ENCODE data around the gene SYCN.

SYCN gene

DNA sequence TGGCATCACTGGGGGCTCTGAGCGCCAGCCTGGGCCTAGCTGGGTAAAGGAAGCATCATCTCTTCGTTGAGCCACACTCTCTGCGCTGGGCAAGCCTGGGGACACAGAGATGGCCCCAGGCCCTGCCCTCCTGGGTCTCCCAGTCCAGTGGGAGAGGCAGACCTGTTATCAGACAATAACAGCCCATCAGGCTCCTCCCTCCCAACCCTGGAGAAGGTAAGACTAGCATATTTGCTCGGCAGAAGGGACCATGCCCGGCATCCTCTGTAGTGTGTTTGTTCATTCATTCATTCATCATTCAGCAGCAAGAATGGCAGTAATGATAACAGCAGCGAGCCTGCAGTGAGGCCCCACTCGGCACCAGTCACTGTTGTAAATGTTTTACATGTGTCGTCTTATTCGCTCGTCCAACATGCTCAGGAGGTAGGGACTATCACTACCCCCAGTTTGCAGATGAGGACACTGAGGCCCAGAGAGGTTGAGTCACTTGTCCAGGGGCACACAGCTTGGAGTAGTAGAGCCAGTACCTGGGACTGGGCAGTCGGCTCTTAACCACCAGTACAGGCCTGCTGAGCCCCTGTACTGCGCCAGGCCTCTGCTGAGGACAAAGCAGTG, 45.3 kb downstream of the SYCN start:
- no peak overlapping the region for H2AFZ ChIP-seq (ENCODE audit: low read depth, low read length)
- H3K4me3 ChIP-seq (ENCODE audit: low read length), result no peak overlapping the region
- no peaks in the 10 kb centered on the region for H3K27me3 ChIP-seq (ENCODE audit: insufficient read depth, low read length)
- no peaks in the 10 kb centered on the region for H3K36me3 ChIP-seq (ENCODE audit: insufficient read depth, low read length)
- peaks cover 4% of the 10 kb centered on the region for H3K4me1 ChIP-seq (ENCODE audit: insufficient read depth, low read length)
- H3K9me3 ChIP-seq (ENCODE audit: low read length), result no peaks in the 10 kb centered on the region

DNA sequence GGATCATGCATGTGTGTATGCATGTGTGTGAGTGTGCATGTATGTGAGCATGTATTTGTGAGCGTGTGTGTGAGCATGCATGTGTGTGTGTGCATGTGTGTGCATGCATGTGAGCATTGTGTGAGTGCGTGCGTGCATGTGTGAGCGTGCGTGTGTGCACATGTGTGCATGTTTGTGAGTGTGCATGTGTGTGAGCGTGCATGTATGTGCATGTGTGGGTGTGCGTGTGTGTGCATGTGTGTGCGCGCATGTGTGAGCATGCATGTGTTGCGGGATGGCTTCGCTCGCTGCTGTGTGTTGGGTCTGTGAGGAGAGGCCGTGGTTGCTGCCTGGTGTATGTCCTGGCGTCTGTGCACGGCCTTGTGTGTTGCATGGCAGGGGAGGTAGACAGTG, 46.1 kb downstream of the SYCN start:
- H3K4me3 ChIP-seq (ENCODE audit: low read length), result no peak overlapping the region
- peaks cover 3% of the 10 kb centered on the region for H3K4me1 ChIP-seq (ENCODE audit: insufficient read depth, low read length)
- H3K27me3 ChIP-seq (ENCODE audit: insufficient read depth, low read length), result no peaks in the 10 kb centered on the region
- H2AFZ ChIP-seq (ENCODE audit: low read depth, low read length), result no peak overlapping the region
- no peaks in the 10 kb centered on the region for H3K36me3 ChIP-seq (ENCODE audit: insufficient read depth, low read length)
- no peaks in the 10 kb centered on the region for H3K9me3 ChIP-seq (ENCODE audit: low read length)

DNA sequence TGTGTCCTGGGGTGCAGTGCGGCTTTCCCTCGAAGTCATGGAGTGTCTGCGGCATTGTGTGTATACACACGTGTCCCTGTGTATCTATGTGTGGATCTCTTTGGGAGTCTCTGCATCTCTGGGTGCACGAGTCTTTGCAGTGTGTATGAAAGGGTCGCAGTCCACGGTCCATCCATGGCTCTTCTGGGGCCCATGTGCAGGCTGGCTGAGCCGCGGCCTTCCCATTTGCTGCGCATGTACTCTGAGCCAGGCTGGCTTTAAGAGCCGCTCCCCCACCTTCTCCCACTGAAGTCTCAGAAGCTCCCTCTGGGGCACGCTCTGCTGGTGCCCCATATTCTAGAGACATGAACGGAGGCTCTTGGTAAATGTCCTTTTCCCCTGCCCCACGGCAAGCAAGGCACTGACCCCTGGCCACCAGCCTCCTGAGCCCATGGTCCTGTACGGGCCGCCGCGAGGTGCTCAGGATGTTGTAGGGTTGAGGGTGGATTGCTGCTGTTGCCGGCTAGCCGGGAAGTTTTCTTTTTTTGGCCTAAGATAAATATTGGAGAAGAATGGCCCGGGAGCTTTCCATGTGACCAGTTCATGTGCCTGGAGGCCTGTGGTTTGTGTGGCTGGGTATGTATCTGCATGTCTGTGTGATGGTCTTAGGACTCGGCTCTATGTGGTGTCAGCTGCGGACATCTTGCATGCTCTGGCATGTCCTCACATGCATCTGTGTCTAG, 46.6 kb downstream of the SYCN start:
- Histone ChIP-seq H3K9me3 (ENCODE audit: low read length) (no peaks in the 10 kb centered on the region), H3K4me1 (ENCODE audit: insufficient read depth, low read length) (no peaks in the 10 kb centered on the region), H3K4me3 (ENCODE audit: low read length) (no peak overlapping the region), H2AFZ (ENCODE audit: low read depth, low read length) (no peak overlapping the region), H3K27me3 (ENCODE audit: insufficient read depth, low read length) (no peaks in the 10 kb centered on the region), H3K36me3 (ENCODE audit: insufficient read depth, low read length) (no peaks in the 10 kb centered on the region)

DNA sequence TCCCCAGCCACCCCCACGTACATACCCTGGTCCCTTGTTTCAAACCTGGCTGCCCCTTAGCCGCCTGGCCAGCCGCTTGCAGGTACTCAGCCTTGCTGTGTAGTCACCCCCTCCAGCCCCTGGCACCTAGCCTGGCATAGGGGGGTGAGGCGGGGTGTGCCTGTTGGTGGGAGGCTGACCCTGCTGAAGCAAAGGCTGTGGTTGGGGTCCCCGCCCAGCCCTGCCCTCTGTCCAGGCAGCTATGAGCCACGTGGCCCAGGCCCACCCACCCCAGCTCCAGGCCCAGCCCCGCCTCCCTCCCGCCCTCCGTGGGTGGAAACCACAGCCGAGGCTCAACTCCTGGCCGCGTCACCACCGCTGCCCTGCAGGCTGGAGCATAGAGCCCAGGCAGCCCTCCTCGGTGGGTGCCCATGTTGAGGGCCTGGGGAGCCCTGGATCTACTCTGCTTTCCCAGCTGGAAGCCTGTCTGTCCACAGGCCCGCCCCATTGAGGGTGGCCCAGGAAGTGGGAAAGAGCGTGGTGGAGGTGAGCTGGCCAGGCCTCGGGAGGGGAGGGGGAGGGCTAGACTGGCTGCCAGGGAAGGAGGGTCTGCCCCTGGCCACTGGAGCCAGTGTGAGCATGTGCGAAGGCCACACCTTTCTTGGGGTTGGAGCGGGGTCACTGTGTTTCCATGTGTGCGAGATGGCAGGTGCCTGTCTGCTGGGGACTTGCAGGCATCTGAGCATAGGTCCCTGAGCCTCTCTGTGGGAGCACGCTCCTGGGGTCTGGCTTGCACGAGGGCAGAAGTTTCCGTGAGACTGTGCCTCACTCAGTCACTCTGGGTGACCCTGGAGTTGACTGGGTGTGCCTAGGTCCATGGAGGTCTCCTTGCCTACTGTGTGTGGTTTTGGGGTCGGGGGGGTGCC, 47.5 kb downstream of the SYCN start:
- no peaks in the 10 kb centered on the region for H3K9me3 ChIP-seq (ENCODE audit: low read length)
- H3K27me3 ChIP-seq (ENCODE audit: insufficient read depth, low read length), result no peaks in the 10 kb centered on the region
- H3K36me3 ChIP-seq (ENCODE audit: insufficient read depth, low read length), result no peaks in the 10 kb centered on the region
- H3K4me3 ChIP-seq (ENCODE audit: low read length), result no peak overlapping the region
- H3K4me1 ChIP-seq (ENCODE audit: insufficient read depth, low read length), result no peaks in the 10 kb centered on the region
- no peak overlapping the region for H2AFZ ChIP-seq (ENCODE audit: low read depth, low read length)

DNA sequence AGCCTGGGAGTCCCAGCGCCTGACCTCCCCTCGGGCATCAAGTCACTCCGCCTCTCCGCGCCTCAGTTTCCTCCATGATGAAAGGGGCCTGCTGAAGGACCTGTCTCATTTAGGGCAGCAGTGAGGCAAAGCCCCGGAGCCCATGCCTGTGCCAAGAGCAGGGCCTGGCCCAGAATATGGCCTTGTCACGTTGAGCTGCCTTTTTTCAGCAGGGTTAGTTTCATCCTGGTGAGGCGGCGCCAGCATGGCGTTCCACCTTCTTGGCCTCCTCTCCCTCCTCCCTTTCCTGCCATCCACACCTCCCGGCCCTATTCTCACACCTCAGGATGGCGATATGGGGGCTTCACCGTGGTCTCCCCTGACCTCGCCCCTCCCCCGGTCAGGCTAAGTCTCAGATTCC, 48.3 kb downstream of the SYCN start:
- no peak overlapping the region for H3K4me3 ChIP-seq (ENCODE audit: low read length)
- peaks cover 1% of the 10 kb centered on the region for H3K4me1 ChIP-seq (ENCODE audit: insufficient read depth, low read length)
- H3K27me3 ChIP-seq (ENCODE audit: insufficient read depth, low read length), result no peaks in the 10 kb centered on the region
- no peak overlapping the region for H2AFZ ChIP-seq (ENCODE audit: low read depth, low read length)
- no peaks in the 10 kb centered on the region for H3K9me3 ChIP-seq (ENCODE audit: low read length)
- no peaks in the 10 kb centered on the region for H3K36me3 ChIP-seq (ENCODE audit: insufficient read depth, low read length)

DNA sequence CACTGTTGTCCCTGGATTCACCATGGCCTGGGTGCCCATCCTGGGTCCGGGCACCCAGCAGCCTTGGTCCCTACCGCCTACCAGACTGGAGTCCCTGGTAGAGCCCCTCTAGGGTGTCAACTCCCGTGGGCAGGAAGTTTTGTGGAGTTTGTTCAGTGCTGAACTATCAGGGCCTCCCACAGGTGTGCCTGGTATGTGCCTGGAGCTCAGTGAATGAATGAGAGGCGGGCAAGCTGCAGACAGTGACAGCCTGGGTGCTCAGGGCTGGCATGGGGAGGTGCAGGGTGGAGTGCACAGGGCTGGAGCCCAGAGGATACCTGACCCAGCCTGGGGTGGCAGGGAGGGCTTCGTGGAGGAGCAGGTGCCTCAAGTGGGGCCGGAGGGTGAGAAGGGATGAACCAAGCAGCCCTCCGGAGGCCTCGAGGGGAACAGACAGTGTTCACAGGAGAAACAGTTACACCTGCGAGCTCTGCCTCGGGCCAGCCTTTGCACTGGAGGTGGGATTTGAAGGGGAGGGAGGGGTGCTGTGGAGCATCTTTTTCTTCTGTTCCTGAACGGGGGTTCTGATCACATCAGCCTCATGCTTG, 48.9 kb downstream of the SYCN start:
- Histone ChIP-seq H3K36me3 (ENCODE audit: insufficient read depth, low read length) (no peaks in the 10 kb centered on the region), H3K4me3 (ENCODE audit: low read length) (no peak overlapping the region), H3K27me3 (ENCODE audit: insufficient read depth, low read length) (no peaks in the 10 kb centered on the region), H3K4me1 (ENCODE audit: insufficient read depth, low read length) (peaks cover 1% of the 10 kb centered on the region), H3K9me3 (ENCODE audit: low read length) (no peaks in the 10 kb centered on the region), H2AFZ (ENCODE audit: low read depth, low read length) (no peak overlapping the region)

DNA sequence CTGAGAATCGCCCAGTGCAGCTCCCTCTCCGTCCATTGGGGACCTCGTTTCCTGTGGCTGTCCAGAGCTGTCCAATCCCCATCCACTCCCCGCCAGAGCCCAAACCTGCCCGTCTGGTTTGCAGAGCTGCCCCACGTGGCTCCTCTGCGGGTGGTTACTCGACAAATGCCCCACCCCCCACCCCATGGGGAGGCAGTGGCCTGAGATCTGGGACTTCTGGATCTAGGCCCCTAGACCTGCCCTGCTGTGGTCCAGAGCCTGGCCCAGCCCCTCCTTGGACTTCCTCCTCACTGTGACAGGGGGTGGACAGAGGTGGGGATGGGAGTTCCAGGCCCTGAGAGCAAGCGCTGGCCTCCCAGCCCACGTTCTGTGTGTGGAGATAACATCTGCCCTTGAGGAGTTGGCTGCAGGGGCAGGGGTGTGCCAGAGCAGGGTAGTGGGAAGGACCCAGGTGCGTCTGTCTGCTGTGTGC, 49.4 kb downstream of the SYCN start:
- no peaks in the 10 kb centered on the region for H3K9me3 ChIP-seq (ENCODE audit: low read length)
- peaks cover 1% of the 10 kb centered on the region for H3K4me1 ChIP-seq (ENCODE audit: insufficient read depth, low read length)
- no peak overlapping the region for H2AFZ ChIP-seq (ENCODE audit: low read depth, low read length)
- no peaks in the 10 kb centered on the region for H3K27me3 ChIP-seq (ENCODE audit: insufficient read depth, low read length)
- H3K36me3 ChIP-seq (ENCODE audit: insufficient read depth, low read length), result no peaks in the 10 kb centered on the region
- H3K4me3 ChIP-seq (ENCODE audit: low read length), result no peak overlapping the region

DNA sequence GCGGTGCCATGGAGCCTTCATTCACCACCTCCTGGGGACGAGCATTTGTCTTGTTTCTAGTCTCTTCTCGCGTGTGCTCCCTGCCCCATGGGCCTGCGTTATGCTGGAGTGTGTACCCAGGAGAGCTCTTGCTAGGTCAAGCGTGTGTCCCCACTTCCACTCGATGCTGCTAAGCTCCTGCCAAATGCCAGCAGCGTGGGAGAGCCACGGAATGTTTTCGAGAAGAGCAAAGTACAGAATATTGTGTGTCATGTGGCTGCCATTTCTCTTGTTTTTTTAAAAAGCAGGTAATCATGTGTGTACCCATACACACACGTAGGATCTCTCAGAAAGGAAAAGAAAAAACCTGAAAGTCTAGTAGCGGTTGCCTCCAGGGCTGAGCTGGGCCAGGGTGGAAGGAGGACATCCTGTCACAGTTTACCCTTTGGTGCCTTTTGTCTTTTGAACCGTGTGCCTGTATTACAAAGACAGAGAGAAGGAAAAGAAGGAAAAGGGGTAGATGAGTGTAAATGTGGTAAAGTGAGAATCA, 49.9 kb downstream of the SYCN start:
- H3K36me3 ChIP-seq (ENCODE audit: insufficient read depth, low read length), result peaks cover 1% of the 10 kb centered on the region
- H3K9me3 ChIP-seq (ENCODE audit: low read length), result peaks cover 2% of the 10 kb centered on the region
- no peaks in the 10 kb centered on the region for H3K27me3 ChIP-seq (ENCODE audit: insufficient read depth, low read length)
- H2AFZ ChIP-seq (ENCODE audit: low read depth, low read length), result no peak overlapping the region
- H3K4me1 ChIP-seq (ENCODE audit: insufficient read depth, low read length), result peaks cover 1% of the 10 kb centered on the region
- H3K4me3 ChIP-seq (ENCODE audit: low read length), result no peak overlapping the region
